MCF 10A (cell line): ENCODE measurements around the gene CHGA. TPM values are rescaled to one million over a fixed set of nuclear protein-coding genes. Genes with fewer than 3 reads are reported as not detected.

Experiments used
- BruUV-seq: library from RNA; stranded (reverse); fragments of 400-500 nt; replicated peaks from 2 replicates; lab custom pipeline; 2021; lab: Mats Ljungman, UMichigan
- CTCF ChIA-PET: fragments of 300-600 bp; sonication (Branson Sonifier 250); formaldehyde crosslinking; extraction: SDS; loops from one replicate; lab custom pipeline; 2021; ENCODE audit warnings: antibody characterized with exemption, inconsistent platforms; lab: Yijun Ruan, JAX
- POLR2A ChIA-PET: fragments of 300-600, 350-650 bp; sonication (Branson Sonifier 250); formaldehyde crosslinking; extraction: SDS; loops from one replicate; lab custom pipeline; 2020; ENCODE audit warnings: antibody characterized with exemption, inconsistent platforms; lab: Yijun Ruan, JAX
- DNase-seq: peaks from one replicate; pipeline ENCODE4 v3.0.0-alpha.2; 2018; ENCODE audit not compliant: unreplicated experiment
- H3K27ac Mint-ChIP-seq: one replicate; pipeline ENCODE4 v1.8.0; 2022; ENCODE audit warnings: mild to moderate bottlenecking, low read depth, mixed read lengths; ENCODE audit not compliant: unreplicated experiment
- H3K27me3 Mint-ChIP-seq: one replicate; pipeline ENCODE4 v1.8.0; 2022; ENCODE audit warnings: mixed read lengths; ENCODE audit not compliant: insufficient read depth, unreplicated experiment
- H3K36me3 Mint-ChIP-seq: one replicate; pipeline ENCODE4 v1.8.0; 2022; ENCODE audit warnings: mild to moderate bottlenecking, moderate library complexity, mixed read lengths; ENCODE audit not compliant: insufficient read depth, unreplicated experiment
- H3K4me1 Mint-ChIP-seq: one replicate; pipeline ENCODE4 v1.8.0; 2022; ENCODE audit warnings: mixed read lengths; ENCODE audit not compliant: insufficient read depth, unreplicated experiment
- H3K4me3 Mint-ChIP-seq: one replicate; pipeline ENCODE4 v1.8.0; 2022; ENCODE audit warnings: mild to moderate bottlenecking, moderate library complexity, mixed read lengths; ENCODE audit not compliant: unreplicated experiment
- H3K9me3 Mint-ChIP-seq: one replicate; pipeline ENCODE4 v1.8.0; 2022; ENCODE audit warnings: mixed read lengths; ENCODE audit not compliant: unreplicated experiment
- CTCF ChIP-seq: fragments of 200-600 bp; IDR thresholded peaks from one replicate; pipeline ENCODE4 v1.8.0; 2022; ENCODE audit warnings: antibody characterized with exemption, mild to moderate bottlenecking; ENCODE audit not compliant: unreplicated experiment
- intact Hi-C: fragments of 100-400 bp; cut with micrococcal nuclease; formaldehyde crosslinking; loops from 2 replicates; pipeline ENCODE4 v1.14.1; 2022
- total RNA-seq: library from RNA; stranded (reverse); gene quantifications from 2 replicates; pipeline ENCODE4 v1.2.3, GENCODE V29; 2022

Gene CHGA
- total RNA-seq, 1 experiment from 2014 or later, result 0.35 TPM

GRCh38 chr14:92962031-92962830 is 39.3 kb downstream of the CHGA start:
- Mint-ChIP-seq H3K27ac (no peak overlapping the region), H3K4me1 (no peaks in the 10 kb centered on the region), H3K9me3 (no peaks in the 10 kb centered on the region), H3K27me3 (no peaks in the 10 kb centered on the region), H3K4me3 (no peak overlapping the region), H3K36me3 (peaks cover 23% of the 10 kb centered on the region)
- no peak for DNase-seq
- no TSS peak for BruUV-seq
- no peak for TF ChIP-seq CTCF
- intact Hi-C loops, result no loop called here
- CTCF ChIA-PET, result interaction anchor here (0.6 to 1.3 kb wide), 5 partner anchors 10 to 151 kb away, joined by 3 to 7 read pairs (median 4); no protein-coding TSS in a partner anchor
- POLR2A ChIA-PET, result no interaction called here

DNA sequence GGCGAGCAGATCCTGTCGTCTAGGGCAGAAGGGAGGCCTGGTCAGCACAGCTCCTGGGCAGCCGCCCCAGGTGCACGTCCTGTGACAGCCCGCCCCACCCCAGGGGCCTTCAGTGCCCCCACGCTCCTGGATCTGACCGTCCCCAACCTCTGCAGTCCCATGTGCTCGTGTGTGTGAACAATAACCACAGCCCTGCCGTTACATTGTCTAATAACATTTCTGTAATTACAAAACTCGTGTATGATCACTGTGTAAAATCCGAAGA is 39.8 kb downstream of the CHGA start:
- BruUV-seq, result no TSS peak
- Mint-ChIP-seq H3K4me1 (no peaks in the 10 kb centered on the region), H3K36me3 (peaks cover 23% of the 10 kb centered on the region)

GRCh38 chr14:92963301-92964123 is 40.6 kb downstream of the CHGA start:
- no peak for DNase-seq
- BruUV-seq, result no TSS peak
- POLR2A ChIA-PET, result no interaction called here
- H3K27me3 Mint-ChIP-seq, result no peaks in the 10 kb centered on the region
- H3K4me3 Mint-ChIP-seq, result no peak overlapping the region
- intact Hi-C loops, result no loop called here
- no peak overlapping the region for H3K27ac Mint-ChIP-seq
- H3K36me3 Mint-ChIP-seq, result peaks cover 22% of the 10 kb centered on the region
- H3K9me3 Mint-ChIP-seq, result no peaks in the 10 kb centered on the region
- no peak for TF ChIP-seq CTCF
- H3K4me1 Mint-ChIP-seq, result no peaks in the 10 kb centered on the region
- CTCF ChIA-PET, result interaction anchor here (0.7 to 1.3 kb wide), 6 partner anchors 9 to 175 kb away, joined by 3 to 7 read pairs (median 4); no protein-coding TSS in a partner anchor

More for the DNA sequence above, 39.8 kb downstream of the CHGA start:
- ChIA-PET CTCF (interaction anchor here (0.7 to 1.3 kb wide), 5 partner anchors 10 to 176 kb away, joined by 3 to 7 read pairs (median 5); no protein-coding TSS in a partner anchor), POLR2A (no interaction called here)
- no peak for TF ChIP-seq CTCF
- Mint-ChIP-seq H3K9me3 (no peaks in the 10 kb centered on the region), H3K4me3 (no peak overlapping the region), H3K27ac (no peak overlapping the region), H3K27me3 (no peaks in the 10 kb centered on the region)
- DNase-seq, result no peak
- intact Hi-C loops, result no loop called here
